Tibial artery (tissue), 4 donors: ENCODE measurements around the gene TRABD2B.

Experiments
- DNase-seq, 2 donors: peaks; one replicate each; pipeline ENCODE4 v3.0.0-alpha.2; 2019
- H3K27ac ChIP-seq, 2 donors: fragments of 200-600 bp; sonication (generic) in 1 of 2; 1 replicate in 1 of 2; 2 replicates in 1 of 2; pipeline ENCODE4 v1.5.1; 2018 to 2019; ENCODE audit warnings: mild to moderate bottlenecking in 1 of 2
- H3K27me3 ChIP-seq, 2 donors: fragments of 200-600 bp; sonication (generic) in 1 of 2; one replicate each; pipeline versions ENCODE4 v1.5.1 to v1.6.0; 2016 to 2019
- H3K36me3 ChIP-seq, 3 donors: fragments of 200-600 bp; sonication (generic) in 2 of 3; one replicate each; pipeline ENCODE4 v1.5.1; 2016 to 2019; ENCODE audit warnings: mild to moderate bottlenecking in 2 of 3
- H3K4me1 ChIP-seq, 4 donors: fragments of 200-600 bp; sonication (generic) in 2 of 4; 1 replicate in 3 of 4; 2 replicates in 1 of 4; pipeline ENCODE4 v1.5.1; 2016 to 2019
- H3K4me3 ChIP-seq, 2 donors: fragments of 200-600 bp; sonication (generic) in 1 of 2; 1 replicate in 1 of 2; 2 replicates in 1 of 2; pipeline ENCODE4 v1.5.1; 2018 to 2019; ENCODE audit warnings: mild to moderate bottlenecking in 2 of 2
- H3K9me3 ChIP-seq, 3 donors: fragments of 200-600 bp; sonication (generic) in 1 of 3; one replicate each; pipeline ENCODE4 v1.5.1; 2016 to 2019
- intact Hi-C: fragments of 100-400 bp; cut with DNase I; formaldehyde crosslinking; loops from one replicate; pipeline ENCODE4 v1.15.0; 2023; ENCODE audit warnings: low total_unique reads
- TF ChIP-seq, protein P1 (sequence below), 2 experiments: fragments of 200-600 bp in 1 of 2; fragments of 450-650 bp in 1 of 2; IDR thresholded peaks; one replicate each; pipeline ENCODE4 v1.5.1; 2017 to 2019; ENCODE audit warnings: antibody characterized with exemption in 2 of 2, mild to moderate bottlenecking in 1 of 2, moderate library complexity in 1 of 2

TRABD2B gene

DNA sequence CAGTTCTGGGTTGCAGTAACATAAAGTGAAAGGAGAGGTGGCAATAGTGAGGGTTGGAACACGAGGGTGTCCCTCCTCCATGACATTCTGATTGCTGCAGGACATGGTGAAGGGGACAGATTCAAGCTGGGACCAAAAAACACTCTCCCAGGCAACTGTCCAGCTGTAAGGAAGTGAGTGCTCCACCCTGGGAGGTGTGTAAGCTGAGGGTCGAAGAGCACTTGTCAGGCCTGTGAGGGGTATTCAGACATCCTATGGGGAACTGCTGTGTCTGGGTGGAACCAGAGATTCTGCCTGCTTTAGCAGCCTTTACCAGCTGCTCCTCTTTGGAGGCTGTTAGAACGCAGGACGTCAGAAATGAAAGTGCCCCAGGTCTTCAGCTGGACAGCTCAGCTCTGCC lies 212.1 kb downstream of the TRABD2B start:
- H3K9me3 ChIP-seq = no peaks in the 10 kb centered on the region
- no peak overlapping the region for H3K4me3 ChIP-seq
- H3K27ac ChIP-seq = peak overlapping the region; percentile 80 to 82
- intact Hi-C loops = loop anchor here (10.0 kb wide), 1 partner anchor 210 kb away; the partner anchor contains the start of gene TRABD2B
- TF ChIP-seq, protein P1, sequence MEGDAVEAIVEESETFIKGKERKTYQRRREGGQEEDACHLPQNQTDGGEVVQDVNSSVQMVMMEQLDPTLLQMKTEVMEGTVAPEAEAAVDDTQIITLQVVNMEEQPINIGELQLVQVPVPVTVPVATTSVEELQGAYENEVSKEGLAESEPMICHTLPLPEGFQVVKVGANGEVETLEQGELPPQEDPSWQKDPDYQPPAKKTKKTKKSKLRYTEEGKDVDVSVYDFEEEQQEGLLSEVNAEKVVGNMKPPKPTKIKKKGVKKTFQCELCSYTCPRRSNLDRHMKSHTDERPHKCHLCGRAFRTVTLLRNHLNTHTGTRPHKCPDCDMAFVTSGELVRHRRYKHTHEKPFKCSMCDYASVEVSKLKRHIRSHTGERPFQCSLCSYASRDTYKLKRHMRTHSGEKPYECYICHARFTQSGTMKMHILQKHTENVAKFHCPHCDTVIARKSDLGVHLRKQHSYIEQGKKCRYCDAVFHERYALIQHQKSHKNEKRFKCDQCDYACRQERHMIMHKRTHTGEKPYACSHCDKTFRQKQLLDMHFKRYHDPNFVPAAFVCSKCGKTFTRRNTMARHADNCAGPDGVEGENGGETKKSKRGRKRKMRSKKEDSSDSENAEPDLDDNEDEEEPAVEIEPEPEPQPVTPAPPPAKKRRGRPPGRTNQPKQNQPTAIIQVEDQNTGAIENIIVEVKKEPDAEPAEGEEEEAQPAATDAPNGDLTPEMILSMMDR (IDR thresholded peaks at IDR 0.05) = no peak
- DNase-seq = no peak
- H3K4me1 ChIP-seq = peaks cover 0 to 68% (median 62%) of the 10 kb centered on the region in 4 donors
- H3K27me3 ChIP-seq = no peaks in the 10 kb centered on the region
- H3K36me3 ChIP-seq = peaks cover 0 to under 1% (median 0%) of the 10 kb centered on the region in 3 donors

DNA sequence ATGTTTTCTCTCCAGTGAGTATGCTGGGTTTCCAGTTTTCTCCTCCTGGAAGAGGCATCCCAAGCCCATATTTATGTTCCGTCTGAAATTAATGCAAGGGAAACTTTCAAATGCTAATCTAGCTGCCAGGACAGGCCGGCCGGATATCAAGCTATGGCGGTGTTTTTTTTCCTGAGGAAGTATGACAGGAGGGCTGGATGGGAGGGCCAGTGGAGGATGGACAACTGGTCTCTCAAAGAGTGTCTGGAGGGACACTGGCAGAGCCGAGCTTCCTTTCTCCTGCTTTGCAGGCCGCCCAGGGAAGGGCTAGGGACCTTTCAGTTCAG lies 212.7 kb downstream of the TRABD2B start:
- TF ChIP-seq, protein P1 (IDR thresholded peaks at IDR 0.05) = no peak
- H3K27ac ChIP-seq = peak overlapping the region; percentile 80 to 82
- no peaks in the 10 kb centered on the region for H3K9me3 ChIP-seq
- no peak for DNase-seq
- H3K27me3 ChIP-seq = no peaks in the 10 kb centered on the region
- intact Hi-C loops = loop anchor here (10.0 kb wide), 1 partner anchor 210 kb away; the partner anchor contains the start of gene TRABD2B
- H3K36me3 ChIP-seq = no peaks in the 10 kb centered on the region
- peaks cover 0 to 75% (median 62%) of the 10 kb centered on the region in 4 donors for H3K4me1 ChIP-seq
- H3K4me3 ChIP-seq = no peak overlapping the region

DNA sequence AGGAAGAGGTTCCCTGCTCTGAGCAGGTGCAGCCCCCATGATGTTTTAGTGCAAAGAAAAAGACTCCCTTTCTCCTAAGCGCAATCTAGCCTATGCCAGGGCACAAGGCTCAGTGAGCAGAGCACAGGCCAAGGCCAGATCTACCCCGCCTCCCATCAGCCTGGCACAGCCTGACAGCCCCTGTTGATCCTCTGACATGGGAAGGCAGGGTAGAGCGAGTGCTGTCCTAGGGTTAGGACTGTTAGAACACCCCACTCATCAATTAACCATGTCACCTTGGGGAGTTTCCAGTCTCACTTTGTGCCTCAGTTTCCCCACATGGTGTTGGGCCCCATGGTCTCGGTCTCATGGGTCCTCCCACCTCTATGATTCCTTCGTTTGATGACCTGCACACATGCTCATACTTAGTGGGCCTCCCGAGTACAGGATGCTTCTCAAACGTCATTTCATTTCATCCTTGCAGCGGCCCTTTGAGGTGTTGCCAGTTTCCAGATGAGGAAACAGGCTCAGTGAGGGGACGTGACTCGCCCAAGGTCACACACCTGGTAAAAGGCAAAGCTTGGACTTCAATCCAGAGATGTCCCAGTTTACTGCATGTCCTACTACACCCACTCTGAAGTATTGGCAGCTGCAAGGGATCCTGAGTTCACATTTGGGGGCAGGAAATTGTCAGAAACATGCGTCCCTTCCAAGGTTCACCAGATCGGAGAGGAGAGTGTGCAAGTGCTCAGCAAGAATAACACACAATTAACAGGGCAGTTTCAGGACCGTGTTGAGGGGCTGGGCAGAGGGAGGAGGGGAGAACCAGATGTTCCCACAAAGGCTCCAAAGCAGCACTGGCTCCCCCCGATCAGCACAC lies 213.3 kb downstream of the TRABD2B start:
- peak overlapping the region; percentile 80 to 82 for H3K27ac ChIP-seq
- H3K9me3 ChIP-seq = no peaks in the 10 kb centered on the region
- intact Hi-C loops = loop anchor here (10.0 kb wide), 1 partner anchor 211 kb away; the partner anchor contains the start of gene TRABD2B
- H3K4me3 ChIP-seq = no peak overlapping the region
- DNase-seq = no peak
- H3K27me3 ChIP-seq = no peaks in the 10 kb centered on the region
- H3K36me3 ChIP-seq = no peaks in the 10 kb centered on the region
- H3K4me1 ChIP-seq = peaks cover 0 to 77% (median 62%) of the 10 kb centered on the region in 4 donors
- TF ChIP-seq, protein P1 (IDR thresholded peaks at IDR 0.05) = no peak

DNA sequence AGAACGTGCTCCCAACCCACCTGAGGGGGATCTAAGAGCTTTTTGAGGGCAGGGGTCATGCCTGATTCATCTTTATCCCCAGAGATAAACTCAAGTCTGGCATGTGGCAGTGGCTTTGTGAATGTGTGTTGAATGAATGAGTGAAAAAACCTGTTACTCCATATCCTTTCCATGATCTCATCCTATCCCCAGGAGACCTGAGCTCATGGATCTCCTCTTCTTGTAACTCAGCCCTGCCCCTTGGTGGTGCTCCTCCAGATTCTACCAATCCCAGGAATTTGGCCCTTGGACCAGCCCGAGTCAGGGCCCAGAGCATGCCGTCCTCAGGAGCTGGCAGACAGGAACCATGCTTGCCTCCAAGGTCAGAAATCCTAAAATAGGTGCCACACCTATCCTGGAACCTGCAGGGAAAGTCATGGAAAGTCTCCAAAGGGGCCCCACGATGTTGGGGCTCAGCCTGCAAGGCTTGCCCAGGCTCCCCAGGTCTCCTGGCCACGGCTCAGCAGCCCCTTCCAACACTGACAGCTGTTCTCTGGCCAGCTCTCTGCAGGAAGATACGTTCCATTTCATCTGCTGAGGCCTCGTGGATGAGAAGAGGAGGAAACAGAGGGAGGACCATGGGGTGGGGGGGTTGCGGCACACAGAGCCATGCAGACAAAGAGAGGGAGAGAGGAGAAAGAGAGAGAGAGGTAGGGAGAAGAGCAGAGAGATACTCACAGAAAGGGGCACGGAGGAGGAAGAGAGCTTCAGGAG lies 214.6 kb downstream of the TRABD2B start:
- H3K27ac ChIP-seq = peak overlapping the region; percentile 80 to 82

More for the DNA sequence above, 214.6 kb downstream of the TRABD2B start:
- peak; percentile 62 to 86 for DNase-seq
- Histone ChIP-seq H3K36me3 (peaks cover 0 to 9% (median 0%) of the 10 kb centered on the region in 3 donors), H3K4me1 (peaks cover 0 to 77% (median 62%) of the 10 kb centered on the region in 4 donors), H3K9me3 (no peaks in the 10 kb centered on the region), H3K27me3 (no peaks in the 10 kb centered on the region), H3K4me3 (no peak overlapping the region)
- TF ChIP-seq, protein P1 (IDR thresholded peaks at IDR 0.05) = peak; percentile 16 to 17
- intact Hi-C loops = loop anchor here (10.0 kb wide), 1 partner anchor 212 kb away; the partner anchor contains the start of gene TRABD2B
